IMR-90 (cell line): Measurements from ENCODE around the gene MEF2B. TPM values are rescaled to one million over a fixed set of nuclear protein-coding genes. Genes with fewer than 3 reads are reported as not detected.

Source experiments
- ATAC-seq: fragments of 200-7000 bp; cut with Tn5 transposase; 2 replicates; pipeline ENCODE4 v1.9.1; 2020; ENCODE audit warnings: low read depth, mild to moderate bottlenecking, moderate library complexity
- BruUV-seq: library from RNA; stranded (reverse); fragments of 400-500 nt; replicated peaks from 2 replicates; lab custom pipeline; 2021; lab: Mats Ljungman, UMichigan
- CTCF ChIA-PET: fragments of 300-600 bp; formaldehyde crosslinking; extraction: SDS; loops from one replicate; lab custom pipeline; 2021; ENCODE audit warnings: antibody characterized with exemption; lab: Yijun Ruan, JAX
- POLR2A ChIA-PET: fragments of 300-600 bp; sonication (Branson Sonifier 250); formaldehyde crosslinking; loops from one replicate; lab custom pipeline; 2022; ENCODE audit warnings: antibody characterized with exemption; ENCODE audit not compliant: unreplicated experiment; lab: Charles Lee
- DNase-seq: peaks from one replicate; pipeline ENCODE4 v3.0.0; 2013
- H2AFZ ChIP-seq: replicated peaks from 2 replicates; pipeline ENCODE3; 2013; ENCODE audit warnings: low read length, mild to moderate bottlenecking; ENCODE audit not compliant: poor library complexity
- H2AK5ac ChIP-seq: 2 replicates; pipeline ENCODE4 v1.6.1; 2013; ENCODE audit warnings: low read depth, low read length, inconsistent platforms
- H2AK9ac ChIP-seq: replicated peaks from 2 replicates; pipeline ENCODE3; 2013; ENCODE audit warnings: mild to moderate bottlenecking, low read depth, low read length, moderate library complexity; ENCODE audit not compliant: poor library complexity
- H2BK120ac ChIP-seq: 2 replicates; pipeline ENCODE4 v1.6.1; 2013; ENCODE audit warnings: low read depth, low read length, inconsistent platforms
- H2BK15ac ChIP-seq: 3 replicates; pipeline ENCODE4 v1.6.1; 2013; ENCODE audit warnings: low read depth, low read length, inconsistent platforms
- H2BK20ac ChIP-seq: 2 replicates; pipeline ENCODE4 v1.6.1; 2013; ENCODE audit warnings: low read depth, mild to moderate bottlenecking, inconsistent platforms, low read length, moderate library complexity
- H2BK5ac ChIP-seq: 2 replicates; pipeline ENCODE4 v1.6.1; 2013; ENCODE audit warnings: mild to moderate bottlenecking, low read depth, low read length, inconsistent platforms; ENCODE audit not compliant: poor library complexity, severe bottlenecking
- H3K14ac ChIP-seq: replicated peaks from 2 replicates; pipeline ENCODE4 v1.6.1; 2013; ENCODE audit warnings: low read depth, low read length, inconsistent platforms
- H3K18ac ChIP-seq: 2 replicates; pipeline ENCODE4 v1.6.1; 2013; ENCODE audit warnings: low read depth, low read length, control low read depth
- H3K23ac ChIP-seq: 2 replicates; pipeline ENCODE4 v1.6.1; 2013; ENCODE audit warnings: low read depth, low read length, inconsistent platforms
- H3K27ac ChIP-seq: 2 replicates; pipeline ENCODE4 v1.5.1; 2013; ENCODE audit warnings: mild to moderate bottlenecking, control low read depth, low read length; ENCODE audit not compliant: insufficient read depth
- H3K27me3 ChIP-seq: 2 replicates; pipeline ENCODE4 v1.6.1; 2013; ENCODE audit warnings: low read length; ENCODE audit not compliant: control insufficient read depth, insufficient read depth
- H3K36me3 ChIP-seq: 2 replicates; pipeline ENCODE4 v1.6.1; 2013; ENCODE audit warnings: low read length, mixed read lengths; ENCODE audit not compliant: control insufficient read depth, insufficient read depth
- H3K4ac ChIP-seq: 2 replicates; pipeline ENCODE4 v1.6.1; 2013; ENCODE audit warnings: low read depth, low read length, inconsistent platforms
- H3K4me1 ChIP-seq: 2 replicates; pipeline ENCODE4 v1.6.1; 2013; ENCODE audit warnings: low read length, mixed read lengths; ENCODE audit not compliant: control insufficient read depth, insufficient read depth
- H3K4me2 ChIP-seq: 2 replicates; pipeline ENCODE4 v1.6.1; 2013; ENCODE audit warnings: low read depth, mild to moderate bottlenecking, control low read depth, low read length, moderate library complexity
- H3K4me3 ChIP-seq: 2 replicates; pipeline ENCODE4 v1.5.1; 2013; ENCODE audit warnings: low read depth, mild to moderate bottlenecking, control low read depth, low read length, moderate library complexity; ENCODE audit not compliant: insufficient read depth
- H3K56ac ChIP-seq: 2 replicates; pipeline ENCODE4 v1.6.1; 2013; ENCODE audit warnings: low read length, inconsistent platforms; ENCODE audit not compliant: insufficient read depth; ENCODE audit errors: extremely low read depth
- H3K79me1 ChIP-seq, 2 experiments: 2 replicates each; pipeline ENCODE4 v1.6.1; 2013; ENCODE audit warnings: low read length in 2 of 2, inconsistent platforms in 1 of 2, low read depth in 1 of 2
- H3K9ac ChIP-seq: 2 replicates; pipeline ENCODE4 v1.6.1; 2013; ENCODE audit warnings: low read depth, low read length, control low read depth
- H3K9me1 ChIP-seq: 2 replicates; pipeline ENCODE4 v1.6.1; 2013; ENCODE audit warnings: low read length, inconsistent platforms; ENCODE audit not compliant: insufficient read depth
- H3K9me3 ChIP-seq: 2 replicates; pipeline ENCODE4 v1.6.1; 2013; ENCODE audit warnings: low read length; ENCODE audit not compliant: control insufficient read depth, insufficient read depth
- H4K20me1 ChIP-seq: 2 replicates; pipeline ENCODE4 v1.6.1; 2013; ENCODE audit warnings: low read length, inconsistent platforms; ENCODE audit not compliant: insufficient read depth
- H4K5ac ChIP-seq: 2 replicates; pipeline ENCODE4 v1.6.1; 2013; ENCODE audit warnings: mild to moderate bottlenecking, low read depth, low read length, control low read depth
- H4K8ac ChIP-seq, 2 experiments: 2 replicates each; pipeline ENCODE4 v1.6.1; 2013; ENCODE audit warnings: low read depth in 2 of 2, low read length in 2 of 2, control low read depth in 1 of 2, inconsistent platforms in 1 of 2
- H4K91ac ChIP-seq: 2 replicates; pipeline ENCODE4 v1.6.1; 2013; ENCODE audit warnings: low read depth, low read length, inconsistent platforms; ENCODE audit not compliant: insufficient read depth
- CHD1 ChIP-seq: IDR thresholded peaks from 2 replicates; pipeline ENCODE4 v1.6.1; 2012; ENCODE audit warnings: low read depth, low read length, improper control_type of control experiment
- POLR2A ChIP-seq: IDR thresholded peaks from 2 replicates; pipeline ENCODE4 v1.6.1; 2012; ENCODE audit warnings: mild to moderate bottlenecking, low read depth, low read length
- WGBS, 2 experiments: methylation state at CpG; one replicate each; pipeline versions ENCODE4 v1.1.5 to v1.1.7; 2013; ENCODE audit warnings: missing lambda C conversion rate in 2 of 2; ENCODE audit not compliant: insufficient read length in 1 of 2; ENCODE audit errors: extremely low coverage in 2 of 2; 5-methylcytosine and 5-hydroxymethylcytosine counted together
- dilution Hi-C: fragments of 300-500 bp; cut with HindIII; formaldehyde crosslinking; loops from one replicate; pipeline ENCODE4 v1.14.3; 2018; ENCODE audit warnings: low sequenced_read_pairs; ENCODE audit not compliant: unreplicated experiment
- in situ Hi-C: fragments of 300-500 bp; cut with MboI; formaldehyde crosslinking; loops from 3 replicates; pipeline ENCODE4 v1.14.3; 2019; ENCODE audit warnings: low sequenced_read_pairs, inconsistent platforms, mixed read lengths
- intact Hi-C: fragments of 100-400 bp; cut with micrococcal nuclease; formaldehyde crosslinking; loops from 2 replicates; pipeline ENCODE4 v1.10.0; 2022
- polyA plus RNA-seq, 3 experiments: library from polyadenylated mRNA; depleted of rRNA; stranded (reverse); fragments of >200 nt; gene quantifications; 2 replicates each; pipeline ENCODE4 v1.2.3, GENCODE V29; 2012; ENCODE audit warnings: low replicate concordance in 1 of 3
- total RNA-seq: library from RNA; depleted of rRNA; stranded (reverse); fragments of >200 nt; gene quantifications from 2 replicates; pipeline ENCODE4 v1.2.3, GENCODE V29; 2012
- TF ChIP-seq, protein P1 (sequence below): conservative IDR thresholded peaks from 2 replicates; pipeline ENCODE4 v1.5.1; 2012; ENCODE audit warnings: mild to moderate bottlenecking, low read depth, low read length, improper control_type of control experiment
- TF ChIP-seq, protein P2 (sequence below): fragments of 150-350 bp; IDR thresholded peaks from 2 replicates; pipeline ENCODE4 v1.6.1; 2017; ENCODE audit warnings: mild to moderate bottlenecking, antibody characterized with exemption, low read length, low read depth

MEF2B gene
- total and polyA plus RNA-seq, 2 of the 4 experiments (the other 2 are of a cell fraction), result 0.18 to 0.94 TPM

DNA sequence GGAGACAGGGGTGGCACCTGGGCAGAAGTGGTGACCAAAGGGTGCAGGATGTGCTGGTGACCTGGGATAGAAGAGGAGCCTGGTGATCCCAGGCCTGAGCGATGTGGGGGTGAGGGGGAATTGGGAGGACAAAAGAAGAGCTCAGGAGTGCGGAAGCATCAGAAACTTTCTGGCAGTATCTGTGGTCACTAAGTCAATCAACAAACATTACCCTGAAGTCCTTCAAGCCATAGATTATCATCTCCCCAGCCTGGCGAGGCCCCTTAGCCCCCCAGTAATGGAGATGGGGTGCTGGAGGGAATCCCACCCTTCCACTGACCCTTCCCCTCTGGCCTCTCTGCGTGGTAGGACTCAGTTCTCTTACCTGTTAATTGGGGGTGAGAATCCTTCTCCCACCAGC, 10.5 kb downstream of the MEF2B start:
- ChIA-PET CTCF (no interaction called here), POLR2A (no interaction called here)
- Histone ChIP-seq H3K56ac (no peak overlapping the region), H4K20me1 (no peaks in the 10 kb centered on the region), H3K4ac (no peak overlapping the region), H2BK15ac (no peak overlapping the region), H4K5ac (no peak overlapping the region), H3K27ac (no peak overlapping the region), H3K36me3 (peaks cover 7% of the 10 kb centered on the region; the same call in 1 of the 2 replicates), H3K9ac (no peak overlapping the region), H2BK5ac (no peak overlapping the region), H3K4me1 (no peaks in the 10 kb centered on the region), H3K23ac (no peak overlapping the region), H2AK5ac (no peak overlapping the region), H3K4me2 (no peak overlapping the region), H3K27me3 (no peaks in the 10 kb centered on the region), H3K79me1 (no peaks in the 10 kb centered on the region), H2BK20ac (no peak overlapping the region), H3K18ac (no peak overlapping the region), H3K4me3 (no peak overlapping the region), H3K9me3 (peaks cover 6% of the 10 kb centered on the region; the same call in 1 of the 2 replicates), H2AK9ac (no peak overlapping the region), H3K9me1 (no peaks in the 10 kb centered on the region), H2BK120ac (no peak overlapping the region), H2AFZ (no peak overlapping the region), H3K14ac (no peak overlapping the region), H4K91ac (no peak overlapping the region), H4K8ac (no peak overlapping the region)
- TF ChIP-seq, protein P1, sequence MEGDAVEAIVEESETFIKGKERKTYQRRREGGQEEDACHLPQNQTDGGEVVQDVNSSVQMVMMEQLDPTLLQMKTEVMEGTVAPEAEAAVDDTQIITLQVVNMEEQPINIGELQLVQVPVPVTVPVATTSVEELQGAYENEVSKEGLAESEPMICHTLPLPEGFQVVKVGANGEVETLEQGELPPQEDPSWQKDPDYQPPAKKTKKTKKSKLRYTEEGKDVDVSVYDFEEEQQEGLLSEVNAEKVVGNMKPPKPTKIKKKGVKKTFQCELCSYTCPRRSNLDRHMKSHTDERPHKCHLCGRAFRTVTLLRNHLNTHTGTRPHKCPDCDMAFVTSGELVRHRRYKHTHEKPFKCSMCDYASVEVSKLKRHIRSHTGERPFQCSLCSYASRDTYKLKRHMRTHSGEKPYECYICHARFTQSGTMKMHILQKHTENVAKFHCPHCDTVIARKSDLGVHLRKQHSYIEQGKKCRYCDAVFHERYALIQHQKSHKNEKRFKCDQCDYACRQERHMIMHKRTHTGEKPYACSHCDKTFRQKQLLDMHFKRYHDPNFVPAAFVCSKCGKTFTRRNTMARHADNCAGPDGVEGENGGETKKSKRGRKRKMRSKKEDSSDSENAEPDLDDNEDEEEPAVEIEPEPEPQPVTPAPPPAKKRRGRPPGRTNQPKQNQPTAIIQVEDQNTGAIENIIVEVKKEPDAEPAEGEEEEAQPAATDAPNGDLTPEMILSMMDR, result no peak
- no peak for TF ChIP-seq POLR2A
- TF ChIP-seq, protein P2, sequence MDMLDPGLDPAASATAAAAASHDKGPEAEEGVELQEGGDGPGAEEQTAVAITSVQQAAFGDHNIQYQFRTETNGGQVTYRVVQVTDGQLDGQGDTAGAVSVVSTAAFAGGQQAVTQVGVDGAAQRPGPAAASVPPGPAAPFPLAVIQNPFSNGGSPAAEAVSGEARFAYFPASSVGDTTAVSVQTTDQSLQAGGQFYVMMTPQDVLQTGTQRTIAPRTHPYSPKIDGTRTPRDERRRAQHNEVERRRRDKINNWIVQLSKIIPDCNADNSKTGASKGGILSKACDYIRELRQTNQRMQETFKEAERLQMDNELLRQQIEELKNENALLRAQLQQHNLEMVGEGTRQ, result no peak
- no peak for TF ChIP-seq CHD1
- ATAC-seq, result no peak
- DNase-seq, result no peak
- dilution Hi-C loops, result no loop called here
- BruUV-seq, result no TSS peak
- intact Hi-C loops, result no loop called here
- in situ Hi-C loops, result no loop called here
- no CpG with 5 or more reads among the region's 4 CpGs for WGBS, 2 experiments
